SK-N-SH (cell line): ENCODE data around the gene FMO4. TPM values are rescaled to one million over a fixed set of nuclear protein-coding genes. Genes with fewer than 3 reads are reported as not detected.
A peak's percentile ranks its signal among the peaks of the same experiment; 100 is the strongest.
"Not testable (repeated sequence)": the region's sequence is repeated elsewhere in the genome, so short reads cannot be mapped to it uniquely, and the experiment has no call there.

ENCODE experiments used
- CTCF ChIA-PET: fragments of 300-600, 350-600 bp; formaldehyde crosslinking; extraction: SDS; loops from one replicate; lab custom pipeline; 2021; lab: Yijun Ruan, JAX
- POLR2A ChIA-PET: fragments of 350-600 bp; sonication (Branson Sonifier 250); formaldehyde crosslinking; extraction: SDS; loops from one replicate; lab custom pipeline; 2020; ENCODE audit warnings: antibody characterized with exemption, inconsistent platforms; lab: Yijun Ruan, JAX
- DNase-seq: peaks from one replicate; pipeline ENCODE4 v3.0.0; 2012
- H2AFZ ChIP-seq: fragments of 200-600 bp; sonication (generic); 2 replicates; pipeline ENCODE4 v1.8.1; 2016; ENCODE audit warnings: antibody characterized with exemption, mild to moderate bottlenecking, low read depth
- H3F3A ChIP-seq: fragments of 200-600 bp; sonication (generic); replicated peaks from 2 replicates; pipeline ENCODE3; 2016; ENCODE audit warnings: antibody characterized with exemption, mild to moderate bottlenecking; ENCODE audit not compliant: insufficient read depth
- H3K27ac ChIP-seq, 2 experiments: fragments of 200-500 bp in 1 of 2; fragments of 200-600 bp in 1 of 2; sonication (Bioruptor generic) in 1 of 2; sonication (generic), shearing (Covaris generic) in 1 of 2; 2 replicates each; pipeline versions ENCODE4 v1.5.1 to v1.6.1; 2014 to 2016; ENCODE audit warnings: low read depth in 2 of 2, inconsistent platforms in 1 of 2, low read length in 1 of 2, mild to moderate bottlenecking in 1 of 2, mixed read lengths in 1 of 2
- H3K27me3 ChIP-seq: fragments of 200-600 bp; sonication (generic), shearing (Covaris generic); 2 replicates; pipeline ENCODE4 v1.6.1; 2016; ENCODE audit warnings: mixed run types; ENCODE audit not compliant: insufficient read depth
- H3K36me3 ChIP-seq, 2 experiments: fragments of 200-500 bp in 1 of 2; fragments of 200-600 bp in 1 of 2; sonication (Bioruptor generic) in 1 of 2; sonication (generic) in 1 of 2; replicated peaks in 1 of 2; 2 replicates each; pipeline versions ENCODE3 to v1.5.1; 2014 to 2016; ENCODE audit warnings: low read length in 1 of 2, mild to moderate bottlenecking in 1 of 2; ENCODE audit not compliant: insufficient read depth in 2 of 2, control insufficient read depth in 1 of 2
- H3K4me1 ChIP-seq, 2 experiments: fragments of 200-500 bp in 1 of 2; fragments of 200-600 bp in 1 of 2; sonication (Bioruptor generic) in 1 of 2; sonication (generic), shearing (Covaris generic) in 1 of 2; 2 replicates each; pipeline versions ENCODE4 v1.5.1 to v1.6.1; 2014 to 2016; ENCODE audit warnings: low read depth in 1 of 2, low read length in 1 of 2, mixed run types in 1 of 2; ENCODE audit not compliant: insufficient read depth in 2 of 2, control insufficient read depth in 1 of 2
- H3K4me2 ChIP-seq: fragments of 200-600 bp; sonication (generic), shearing (Covaris generic); 2 replicates; pipeline ENCODE4 v1.6.1; 2017; ENCODE audit warnings: mixed run types
- H3K4me3 ChIP-seq, 2 experiments: fragments of 200-500 bp in 1 of 2; fragments of 200-600 bp in 1 of 2; sonication (Bioruptor generic) in 1 of 2; sonication (generic), shearing (Covaris generic) in 1 of 2; 2 replicates each; pipeline versions ENCODE4 v1.5.1 to v1.8.1; 2014 to 2016; ENCODE audit warnings: low read depth in 2 of 2, inconsistent platforms in 1 of 2, low read length in 1 of 2, mild to moderate bottlenecking in 1 of 2, mixed read lengths in 1 of 2, moderate library complexity in 1 of 2
- H3K79me2 ChIP-seq: fragments of 200-600 bp; sonication (generic); 2 replicates; pipeline ENCODE4 v1.8.1; 2017; ENCODE audit warnings: mild to moderate bottlenecking; ENCODE audit not compliant: insufficient read depth
- H3K9ac ChIP-seq: fragments of 200-600 bp; sonication (generic); 2 replicates; pipeline ENCODE4 v1.6.1; 2017; ENCODE audit warnings: mixed run types
- H3K9me2 ChIP-seq: fragments of 200-600 bp; sonication (generic); 2 replicates; pipeline ENCODE4 v1.6.1; 2017; ENCODE audit warnings: mixed run types
- H3K9me3 ChIP-seq: fragments of 200-600 bp; sonication (generic); 2 replicates; pipeline ENCODE4 v1.6.1; 2017; ENCODE audit warnings: mixed run types, mild to moderate bottlenecking, moderate library complexity
- H4K20me1 ChIP-seq: fragments of 200-600 bp; sonication (generic); 2 replicates; pipeline ENCODE4 v1.6.1; 2017; ENCODE audit warnings: mild to moderate bottlenecking, mixed run types; ENCODE audit not compliant: insufficient read depth
- CTCF ChIP-seq: fragments of 200-600 bp; sonication (generic); IDR thresholded peaks from 2 replicates; pipeline ENCODE4 v1.6.1; 2017; ENCODE audit warnings: antibody characterized with exemption, mild to moderate bottlenecking, moderate library complexity
- ELF1 ChIP-seq: IDR thresholded peaks from 2 replicates; pipeline ENCODE4 v1.4.0; 2012
- EZH2phosphoT487 ChIP-seq: fragments of 200-600 bp; sonication (generic); IDR thresholded peaks from 2 replicates; pipeline ENCODE4 v1.6.1; 2017; ENCODE audit warnings: low read depth, mixed run types, mild to moderate bottlenecking, antibody characterized with exemption, moderate library complexity, borderline replicate concordance
- FOXJ3 ChIP-seq: sonication (generic); formaldehyde crosslinking; IDR thresholded peaks from 2 replicates; pipeline ENCODE4 v1.5.1; 2020; ENCODE audit warnings: mild to moderate bottlenecking, missing genetic modification reagents
- FOXM1 ChIP-seq: IDR thresholded peaks from 2 replicates; pipeline ENCODE4 v1.4.0; 2012; ENCODE audit warnings: low read depth, mild to moderate bottlenecking
- GABPA ChIP-seq: IDR thresholded peaks from 2 replicates; pipeline ENCODE4 v1.4.0; 2012; ENCODE audit warnings: low read depth, mild to moderate bottlenecking
- GATA2 ChIP-seq: sonication (generic); formaldehyde crosslinking; IDR thresholded peaks from 2 replicates; pipeline ENCODE4 v1.5.0; 2020; ENCODE audit warnings: mild to moderate bottlenecking, missing genetic modification reagents
- MAX ChIP-seq: IDR thresholded peaks from 2 replicates; pipeline ENCODE4 v1.4.0; 2012; ENCODE audit warnings: low read depth
- MXI1 ChIP-seq: IDR thresholded peaks from 2 replicates; pipeline ENCODE4 v1.6.1; 2012; ENCODE audit warnings: mild to moderate bottlenecking, low read depth, low read length, improper control_type of control experiment
- NFIC ChIP-seq: IDR thresholded peaks from 2 replicates; pipeline ENCODE4 v1.4.0; 2012; ENCODE audit warnings: borderline replicate concordance
- NRF1 ChIP-seq: IDR thresholded peaks from 2 replicates; pipeline ENCODE4 v1.6.1; 2012; ENCODE audit warnings: low read depth, mild to moderate bottlenecking, low read length
- POLR2AphosphoS5 ChIP-seq: IDR thresholded peaks from 2 replicates; pipeline ENCODE4 v1.6.1; 2012; ENCODE audit warnings: low read depth, low read length
- RCOR1 ChIP-seq: fragments of 150-350 bp; IDR thresholded peaks from 2 replicates; pipeline ENCODE4 v1.6.1; 2017; ENCODE audit warnings: antibody characterized with exemption, low read length
- RXRA ChIP-seq: IDR thresholded peaks from 2 replicates; pipeline ENCODE4 v1.4.0; 2012; ENCODE audit warnings: low read depth, mild to moderate bottlenecking, borderline replicate concordance
- TCF12 ChIP-seq: IDR thresholded peaks from 2 replicates; pipeline ENCODE4 v1.4.0; 2012
- USF2 ChIP-seq: fragments of 150-350 bp; IDR thresholded peaks from 2 replicates; pipeline ENCODE4 v1.6.1; 2017; ENCODE audit warnings: antibody characterized with exemption, low read length, low read depth, borderline replicate concordance
- WGBS: methylation state at CpG from one replicate; pipeline ENCODE4 v1.1.6; 2017; ENCODE audit warnings: low lambda C conversion rate; 5-methylcytosine and 5-hydroxymethylcytosine counted together
- polyA plus RNA-seq, 3 experiments: library from polyadenylated mRNA; depleted of rRNA; stranded (reverse); fragments of >200 nt; gene quantifications; 2 replicates each; pipeline ENCODE4 v1.2.3, GENCODE V29; 2012
- TF ChIP-seq, protein P1 (sequence below): IDR thresholded peaks from 2 replicates; pipeline ENCODE4 v1.4.0; 2012; ENCODE audit warnings: low read depth, borderline replicate concordance

Gene FMO4
- polyA plus RNA-seq, 1 of the 3 experiments (the other 2 are of a cell fraction): 1.6 TPM

DNA sequence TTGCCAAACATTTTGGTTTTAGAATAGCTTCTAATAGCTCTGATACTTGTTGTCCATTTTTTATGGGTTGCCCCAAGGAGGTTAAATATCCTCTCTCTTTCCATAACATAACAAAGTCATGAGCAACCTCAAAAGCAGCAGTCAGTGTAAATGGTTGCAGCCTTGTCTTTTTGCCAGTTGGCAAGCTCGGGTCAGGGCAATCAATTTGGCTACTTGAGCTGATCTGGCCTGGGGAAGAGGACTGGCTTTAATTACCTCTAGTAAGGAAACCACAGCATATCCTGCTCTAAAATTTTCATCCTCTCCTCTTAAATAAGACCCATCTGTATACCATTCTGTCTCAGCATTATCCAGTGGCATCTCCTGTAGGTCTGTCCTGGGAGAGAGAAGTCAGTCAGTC is 21.2 kb upstream of the FMO4 start:
- Histone ChIP-seq H4K20me1 (no peaks in the 10 kb centered on the region), H3K4me1 (peaks cover 0 to 6% of the 10 kb centered on the region in 2 experiments; a peak in 1 of 4 replicates), H3K36me3 (no peaks in the 10 kb centered on the region), H2AFZ (no peak overlapping the region), H3K27ac (peak overlapping the region in 1 of 2 experiments; percentile 85; a peak in 1 of 4 replicates), H3K4me3 (no peak overlapping the region), H3K9ac (no peak overlapping the region), H3K79me2 (no peaks in the 10 kb centered on the region), H3K9me3 (no peaks in the 10 kb centered on the region), H3K4me2 (no peak overlapping the region), H3K9me2 (no peaks in the 10 kb centered on the region), H3F3A (no peaks in the 10 kb centered on the region), H3K27me3 (peaks cover 6% of the 10 kb centered on the region; the same call in 1 of the 2 replicates)
- 7% methylated on average over 1 of the region's 1 CpG for WGBS
- no peak for DNase-seq
- ChIA-PET POLR2A (no interaction called here), CTCF (no interaction called here)
- TF ChIP-seq MXI1 (no peak), POLR2AphosphoS5 (no peak), TCF12 (peak; percentile 70; the same call in 1 of the 2 replicates), NFIC (0 out of 2 replicates have a peak, but pooled peaks have one; percentile 9)

DNA sequence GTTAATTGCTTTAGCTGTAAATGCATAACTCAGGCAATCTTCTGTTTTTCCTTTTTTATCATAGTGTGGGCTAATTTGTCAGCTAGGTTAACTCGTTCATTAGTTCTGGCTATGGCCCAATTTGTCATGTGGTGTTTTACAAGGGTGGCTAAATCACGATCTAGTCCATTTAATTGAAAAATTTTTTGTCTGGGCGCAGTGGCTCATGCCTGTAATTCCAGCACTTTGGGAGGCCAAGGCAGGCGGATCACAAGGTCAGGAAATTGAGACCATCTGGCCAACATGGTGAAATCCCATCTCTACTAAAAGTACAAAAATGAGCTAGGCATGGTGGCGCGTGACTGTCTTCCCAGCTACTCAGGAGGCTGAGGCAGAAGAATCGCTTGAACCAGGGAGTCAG is 18.6 kb upstream of the FMO4 start:
- H3K27ac ChIP-seq: peak overlapping the region in 1 of 2 experiments; percentile 75; a peak in 1 of 4 replicates
- H3K9ac ChIP-seq, H3K79me2 ChIP-seq, H3K36me3 ChIP-seq, H3K4me2 ChIP-seq, H4K20me1 ChIP-seq, H3K4me1 ChIP-seq, H2AFZ ChIP-seq, H3K9me3 ChIP-seq, DNase-seq, H3K27me3 ChIP-seq, H3K4me3 ChIP-seq, H3K9me2 ChIP-seq, POLR2A ChIA-PET, H3F3A ChIP-seq: not testable (repeated sequence)
- CTCF ChIA-PET: interaction anchor here (0.9 to 1.0 kb wide), 2 partner anchors 18 to 50 kb away, joined by 4 to 5 read pairs; no protein-coding TSS in a partner anchor
- WGBS: 9% methylated on average over 7 of the region's 7 CpGs
- peak; percentile 10; the same call in 1 of the 2 replicates for TF ChIP-seq TCF12

DNA sequence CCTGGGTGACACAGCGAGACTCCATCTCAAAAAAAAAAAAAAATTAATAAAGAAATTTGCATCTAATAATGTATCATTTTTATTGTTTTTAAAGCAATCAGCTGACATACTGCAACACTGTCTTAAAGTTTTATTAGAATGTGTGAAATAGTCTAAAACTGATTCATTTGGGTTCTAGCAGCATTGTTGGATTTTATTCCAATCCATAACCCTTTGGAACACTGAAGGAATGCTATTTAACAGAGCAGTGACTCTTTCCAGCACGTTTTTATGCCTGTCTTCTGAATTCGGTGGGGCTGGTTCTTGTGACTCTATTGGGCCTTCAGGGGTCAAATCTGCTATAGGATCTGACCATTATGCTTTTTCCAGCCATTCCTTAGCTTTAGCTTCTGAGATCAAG is 18.2 kb upstream of the FMO4 start:
- no peak overlapping the region for H2AFZ ChIP-seq
- TF ChIP-seq MXI1 (no peak), NRF1 (no peak), GABPA (no peak), EZH2phosphoT487 (no peak), CTCF (no peak), USF2 (no peak), GATA2 (CRISPR knock-in tag) (no peak), ELF1 (no peak), MAX (no peak), FOXJ3 (CRISPR knock-in tag) (no peak), RCOR1 (no peak), RXRA (no peak), FOXM1 (no peak)
- TF ChIP-seq, protein P1, sequence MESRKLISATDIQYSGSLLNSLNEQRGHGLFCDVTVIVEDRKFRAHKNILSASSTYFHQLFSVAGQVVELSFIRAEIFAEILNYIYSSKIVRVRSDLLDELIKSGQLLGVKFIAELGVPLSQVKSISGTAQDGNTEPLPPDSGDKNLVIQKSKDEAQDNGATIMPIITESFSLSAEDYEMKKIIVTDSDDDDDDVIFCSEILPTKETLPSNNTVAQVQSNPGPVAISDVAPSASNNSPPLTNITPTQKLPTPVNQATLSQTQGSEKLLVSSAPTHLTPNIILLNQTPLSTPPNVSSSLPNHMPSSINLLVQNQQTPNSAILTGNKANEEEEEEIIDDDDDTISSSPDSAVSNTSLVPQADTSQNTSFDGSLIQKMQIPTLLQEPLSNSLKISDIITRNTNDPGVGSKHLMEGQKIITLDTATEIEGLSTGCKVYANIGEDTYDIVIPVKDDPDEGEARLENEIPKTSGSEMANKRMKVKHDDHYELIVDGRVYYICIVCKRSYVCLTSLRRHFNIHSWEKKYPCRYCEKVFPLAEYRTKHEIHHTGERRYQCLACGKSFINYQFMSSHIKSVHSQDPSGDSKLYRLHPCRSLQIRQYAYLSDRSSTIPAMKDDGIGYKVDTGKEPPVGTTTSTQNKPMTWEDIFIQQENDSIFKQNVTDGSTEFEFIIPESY: no peak
- no peaks in the 10 kb centered on the region for H4K20me1 ChIP-seq
- no peak for DNase-seq
- peaks cover 0 to 6% of the 10 kb centered on the region in 2 experiments; a peak in 1 of 4 replicates for H3K4me1 ChIP-seq
- H3K4me2 ChIP-seq: no peak overlapping the region
- H3F3A ChIP-seq: no peaks in the 10 kb centered on the region
- peaks cover 12% of the 10 kb centered on the region for H3K9me3 ChIP-seq
- CTCF ChIA-PET: interaction anchor here (0.9 to 1.0 kb wide), 2 partner anchors 18 to 51 kb away, joined by 4 to 5 read pairs; no protein-coding TSS in a partner anchor
- peaks cover 6% of the 10 kb centered on the region; the same call in 1 of the 2 replicates for H3K27me3 ChIP-seq
- H3K4me3 ChIP-seq: no peak overlapping the region
- no peaks in the 10 kb centered on the region for H3K36me3 ChIP-seq
- no peak overlapping the region for H3K9ac ChIP-seq
- no peaks in the 10 kb centered on the region for H3K9me2 ChIP-seq
- H3K27ac ChIP-seq: peak overlapping the region in 1 of 2 experiments; percentile 2; a peak in 1 of 4 replicates
- H3K79me2 ChIP-seq: no peaks in the 10 kb centered on the region
- POLR2A ChIA-PET: no interaction called here
- 3% methylated on average over 3 of the region's 3 CpGs for WGBS
